GM19455 (cell line): ENCODE measurements around the gene MYH7.

ENCODE experiments used
- ATAC-seq: cut with Tn5 transposase; IDR thresholded peaks from one replicate; pipeline ENCODE4 v1.9.1; 2021; ENCODE audit not compliant: unreplicated experiment

MYH7 gene

GRCh38 chr14:23373041-23373440 is 62.4 kb downstream of the MYH7 start:
- ATAC-seq, result no peak

GRCh38 chr14:23372509-23372908 is 63.0 kb downstream of the MYH7 start, which contains the start of gene IL25:
IL25 (plus strand) TSS chr14:23372809.
- ATAC-seq, result no peak

- ATAC-seq, result no peak
These were observed 63.6 kb downstream of the MYH7 start for GRCh38 chr14:23371865-23372264.

GRCh38 chr14:23370221-23370620 is 65.2 kb downstream of the MYH7 start:
- no peak for ATAC-seq

- ATAC-seq, result no peak
These were observed 69.0 kb downstream of the MYH7 start for GRCh38 chr14:23366426-23366921.

- no peak for ATAC-seq
These were observed 69.6 kb downstream of the MYH7 start for GRCh38 chr14:23365732-23366425.

- ATAC-seq, result no peak
These were observed 70.3 kb downstream of the MYH7 start, which contains the start of gene EFS for GRCh38 chr14:23365036-23365731. EFS (minus strand) TSS chr14:23365172; CDS start chr14:23365025, 147 bp downstream.

- no peak for ATAC-seq
These were observed 71.1 kb downstream of the MYH7 start for GRCh38 chr14:23364164-23365035.
